GM19043 (cell line): ENCODE data around the gene CRYBA2.

Experiments used
- ATAC-seq: cut with Tn5 transposase; IDR thresholded peaks from one replicate; pipeline ENCODE4 v1.9.1; 2021; ENCODE audit warnings: low read depth; ENCODE audit not compliant: unreplicated experiment

The CRYBA2 gene, protein sequence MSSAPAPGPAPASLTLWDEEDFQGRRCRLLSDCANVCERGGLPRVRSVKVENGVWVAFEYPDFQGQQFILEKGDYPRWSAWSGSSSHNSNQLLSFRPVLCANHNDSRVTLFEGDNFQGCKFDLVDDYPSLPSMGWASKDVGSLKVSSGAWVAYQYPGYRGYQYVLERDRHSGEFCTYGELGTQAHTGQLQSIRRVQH

DNA sequence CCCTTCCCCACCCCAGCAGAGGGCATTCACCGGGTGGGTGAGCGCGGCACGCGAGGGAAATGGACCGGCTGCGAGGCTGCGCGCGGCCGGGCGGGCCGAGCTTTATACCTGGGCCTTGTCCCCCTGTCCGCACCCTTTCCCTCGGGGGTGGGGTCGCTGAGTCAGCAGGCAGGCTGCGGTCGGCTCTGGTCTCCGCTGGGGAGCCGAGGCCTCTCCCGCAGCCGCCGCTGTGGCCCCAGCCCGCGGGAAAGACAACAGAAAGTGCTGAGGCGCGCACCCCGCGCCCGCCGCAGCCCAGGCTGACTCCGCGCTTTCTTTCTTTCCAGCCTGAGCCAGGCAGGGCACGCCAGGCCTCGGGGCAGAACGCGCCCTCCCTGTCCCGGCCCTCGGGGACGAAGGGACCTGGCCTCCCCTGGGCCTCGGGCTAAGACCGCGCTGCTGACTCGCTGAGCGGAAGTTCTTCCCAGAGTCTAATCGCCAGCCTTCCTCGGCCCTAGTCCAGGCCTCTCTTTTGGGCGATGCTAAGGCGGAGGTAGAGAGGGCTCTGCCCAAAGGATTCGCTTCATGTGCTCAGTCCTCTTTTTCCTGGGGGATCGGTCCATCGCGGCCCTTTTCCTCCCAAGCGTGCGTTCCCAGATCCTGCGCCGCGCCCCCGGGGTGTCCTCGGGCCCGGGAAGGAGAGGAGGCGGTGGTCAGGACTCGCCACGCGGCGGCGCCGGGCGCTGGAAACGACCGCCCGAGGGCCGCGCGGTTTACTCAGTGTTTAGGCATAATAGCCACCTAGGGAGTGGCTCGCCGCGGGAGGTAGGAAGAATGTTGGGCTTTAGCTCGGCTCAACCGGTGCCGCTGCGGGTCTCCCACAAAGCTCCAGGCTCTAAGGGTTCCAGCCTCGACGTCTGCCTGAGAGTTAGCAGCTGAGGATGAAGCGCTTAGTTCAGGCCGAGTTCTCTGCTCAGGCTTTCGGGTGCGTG is at the start of gene CRYBA2:
CRYBA2 (minus strand) TSS at position 78 of the 971 bp plus-strand sequence. CDS start 246 bp downstream, outside the sequence.
- ATAC-seq, result no peak

GRCh38 chr2:219042750-219043149 is 49.5 kb upstream of the CRYBA2 start:
- no peak for ATAC-seq

DNA sequence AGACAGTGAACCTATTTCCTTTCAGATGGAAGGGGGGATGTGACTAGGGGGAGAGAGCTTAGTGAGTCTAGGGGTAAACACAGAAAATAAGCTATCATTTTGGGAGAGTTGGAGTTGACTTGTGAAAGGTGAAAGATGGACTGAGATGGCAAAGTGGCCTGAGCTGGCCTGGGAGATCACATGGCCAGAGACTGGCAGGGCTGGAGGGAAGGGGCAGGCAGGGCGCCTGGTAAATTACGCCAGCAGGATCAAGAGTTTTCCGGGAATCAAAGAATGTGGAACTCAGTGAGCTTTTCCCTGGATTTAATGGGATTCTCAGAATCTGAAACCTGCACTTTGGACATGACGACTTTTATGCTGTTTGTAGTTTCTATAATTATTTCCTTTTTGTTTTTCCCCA is 48.9 kb upstream of the CRYBA2 start:
- ATAC-seq, result no peak

DNA sequence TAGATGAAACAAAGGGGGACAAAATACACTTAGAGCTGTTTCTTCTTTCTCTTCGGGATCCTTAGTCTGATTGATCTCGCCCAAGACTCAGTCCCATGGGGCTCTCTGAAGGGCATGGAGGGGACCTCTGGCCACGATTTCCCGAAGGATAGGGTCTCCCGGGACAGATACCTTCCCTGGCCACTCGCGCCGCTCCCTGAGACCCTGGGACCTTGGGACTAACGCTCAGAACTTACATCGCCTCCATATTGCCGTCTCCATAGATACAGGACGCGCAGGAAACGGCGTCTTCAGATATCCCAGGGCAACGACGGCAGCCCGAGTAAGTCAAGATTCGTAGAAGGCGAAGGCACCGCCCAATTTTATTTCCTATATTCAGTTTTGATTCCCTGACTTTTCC is 48.0 kb upstream of the CRYBA2 start, which contains the start of gene CFAP65:
CFAP65 (minus strand) TSS at position 265 of the 400 bp plus-strand sequence. CDS start 2,468 bp downstream, outside the sequence.
- ATAC-seq, result no peak

DNA sequence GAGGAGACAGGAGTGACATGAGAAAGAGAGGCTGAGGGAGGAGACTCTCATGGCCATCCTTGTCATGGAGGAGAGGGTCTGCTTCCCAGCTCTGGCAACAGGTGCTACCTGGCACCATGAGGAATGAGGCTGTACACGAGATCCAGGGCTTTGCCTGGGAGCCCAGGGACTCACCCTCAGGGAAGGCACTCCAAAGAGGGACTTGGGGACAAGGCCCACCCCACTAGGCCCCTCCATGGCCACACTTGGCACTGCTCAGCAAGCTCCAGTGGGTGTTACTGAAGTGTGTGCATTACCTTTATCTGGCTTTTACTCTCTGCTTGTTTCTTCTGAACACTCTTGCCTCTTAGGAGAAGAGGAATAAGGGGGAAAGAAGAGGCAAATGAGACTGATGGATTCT is 45.4 kb upstream of the CRYBA2 start:
- ATAC-seq, result no peak

DNA sequence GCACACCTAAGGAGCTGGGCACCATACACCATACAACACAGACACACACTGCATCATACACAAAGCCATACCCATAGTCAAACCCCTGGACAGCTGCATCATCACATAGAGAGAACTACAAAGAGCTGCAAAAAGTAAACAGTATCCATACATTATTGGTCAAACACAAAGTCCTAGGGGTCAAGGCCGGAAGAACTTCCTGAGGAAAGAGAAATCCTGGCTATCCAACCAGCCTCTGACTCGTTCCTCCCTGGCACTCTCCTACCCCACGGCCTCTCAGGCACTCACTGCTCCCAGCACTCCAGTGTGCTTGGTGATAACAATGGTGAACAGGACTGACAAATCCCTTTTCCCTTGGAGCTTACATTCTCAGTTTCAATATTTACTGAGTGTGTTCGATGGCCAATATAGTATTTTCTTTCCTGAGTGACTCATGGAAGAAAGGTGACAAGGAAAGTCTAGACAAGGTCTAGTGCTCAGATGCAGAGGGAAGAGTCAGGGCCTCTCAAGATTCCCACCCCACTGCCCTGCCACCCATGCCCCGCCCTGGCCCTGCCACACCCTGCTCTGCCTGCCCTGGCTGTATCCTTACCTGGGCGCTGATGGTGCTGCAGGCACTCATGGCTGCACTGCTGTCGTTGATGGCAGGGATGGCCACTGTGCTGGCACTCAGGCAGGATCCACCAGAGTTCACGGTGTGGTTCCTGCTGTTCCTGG is 44.7 kb upstream of the CRYBA2 start:
- no peak for ATAC-seq

DNA sequence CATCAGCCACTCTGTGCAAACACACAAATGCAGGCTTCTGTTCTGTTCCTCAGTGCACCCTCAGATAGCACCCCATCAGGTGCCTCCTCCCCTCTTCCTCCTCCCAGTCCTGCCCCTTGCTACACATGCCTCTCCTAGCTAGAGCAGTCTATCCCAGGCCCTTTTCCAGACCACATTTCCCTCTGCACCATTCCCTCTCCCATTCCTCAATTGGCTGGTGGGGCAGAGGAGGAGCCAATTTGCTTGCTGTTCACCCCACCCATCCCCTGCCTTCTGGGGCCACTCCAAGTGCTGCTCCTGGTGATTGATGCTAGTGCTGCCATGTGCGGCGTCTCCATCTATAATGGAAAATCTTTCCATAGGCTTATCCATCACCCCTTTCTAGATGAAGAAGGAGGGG is 42.7 kb upstream of the CRYBA2 start:
- ATAC-seq, result no peak

DNA sequence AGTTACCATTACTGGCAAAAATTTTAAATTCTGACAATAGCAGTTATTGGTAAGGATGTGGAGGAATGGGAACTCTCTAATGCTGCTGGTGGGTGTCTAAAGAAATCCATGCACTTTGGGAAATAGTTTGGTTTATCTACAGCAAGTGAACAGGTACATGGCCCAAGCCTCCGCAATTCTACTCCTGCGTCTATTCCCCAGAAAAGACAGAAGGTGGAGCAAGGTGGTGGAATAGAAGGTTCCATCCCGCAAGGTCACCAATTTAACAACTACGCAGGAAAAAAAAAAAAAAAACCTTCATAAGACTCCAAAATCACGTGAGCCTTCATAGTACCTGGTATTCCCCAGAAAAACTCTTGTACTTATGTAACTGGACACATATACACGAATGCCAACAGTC is 41.6 kb upstream of the CRYBA2 start:
- ATAC-seq, result no peak

DNA sequence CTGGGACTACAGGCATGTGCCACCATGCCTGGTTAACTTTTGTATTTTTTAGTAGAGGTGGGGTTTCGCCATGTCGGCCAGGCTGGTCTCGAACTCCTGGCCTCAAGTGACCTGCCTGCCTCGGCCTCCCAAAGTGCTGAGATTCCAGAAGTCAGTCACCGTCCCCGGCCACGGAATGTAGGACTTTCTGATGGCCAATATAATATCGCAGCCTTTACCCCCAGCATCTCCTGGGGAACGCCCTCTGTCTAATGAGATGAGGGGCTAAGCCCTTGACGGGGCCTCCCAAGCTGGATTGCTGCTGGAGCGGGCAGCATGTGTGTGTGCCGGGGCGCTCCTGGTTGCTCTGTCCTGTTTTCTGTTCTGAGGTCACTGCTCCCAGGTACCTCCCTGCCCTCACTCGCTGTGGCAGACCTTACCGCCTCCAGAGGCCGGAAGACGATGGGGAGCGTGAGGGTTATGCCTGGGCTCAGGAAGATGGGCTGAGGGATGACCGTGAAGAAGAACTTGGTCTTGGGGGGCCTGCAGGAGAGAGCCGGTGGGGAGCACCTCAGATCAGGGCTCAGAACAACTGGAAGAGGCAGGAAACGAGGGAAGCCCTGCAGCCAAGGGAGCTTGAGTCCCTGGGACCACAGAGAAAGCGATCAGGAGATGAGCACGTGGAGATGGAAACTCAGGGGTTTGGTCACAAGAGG is 39.0 kb upstream of the CRYBA2 start:
- ATAC-seq, result no peak

- no peak for ATAC-seq
Observed at GRCh38 chr2:219031005-219031738, 38.0 kb upstream of the CRYBA2 start.

GRCh38 chr2:219030177-219030940 is 37.1 kb upstream of the CRYBA2 start:
- no peak for ATAC-seq

DNA sequence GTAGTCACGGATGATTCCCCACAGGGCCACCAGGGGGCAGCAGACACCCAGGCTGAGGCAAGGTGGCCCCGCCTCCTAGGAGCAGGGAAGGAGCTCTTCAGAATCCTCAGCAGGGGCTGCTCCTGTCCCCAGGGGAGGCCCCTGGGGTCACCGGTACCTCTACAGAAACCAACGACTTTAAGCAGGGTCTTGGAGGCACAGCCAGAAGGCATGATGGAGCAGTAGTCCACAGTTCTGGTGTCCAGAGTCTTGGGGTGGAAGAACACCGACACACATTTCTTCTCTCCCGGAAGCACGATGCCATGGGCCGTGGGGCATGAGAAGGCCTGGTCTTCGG is 36.6 kb upstream of the CRYBA2 start:
- ATAC-seq, result no peak

GRCh38 chr2:219028996-219029828 is 36.0 kb upstream of the CRYBA2 start:
- no peak for ATAC-seq

- ATAC-seq, result no peak
Observed at GRCh38 chr2:219028141-219028540, 34.9 kb upstream of the CRYBA2 start.

DNA sequence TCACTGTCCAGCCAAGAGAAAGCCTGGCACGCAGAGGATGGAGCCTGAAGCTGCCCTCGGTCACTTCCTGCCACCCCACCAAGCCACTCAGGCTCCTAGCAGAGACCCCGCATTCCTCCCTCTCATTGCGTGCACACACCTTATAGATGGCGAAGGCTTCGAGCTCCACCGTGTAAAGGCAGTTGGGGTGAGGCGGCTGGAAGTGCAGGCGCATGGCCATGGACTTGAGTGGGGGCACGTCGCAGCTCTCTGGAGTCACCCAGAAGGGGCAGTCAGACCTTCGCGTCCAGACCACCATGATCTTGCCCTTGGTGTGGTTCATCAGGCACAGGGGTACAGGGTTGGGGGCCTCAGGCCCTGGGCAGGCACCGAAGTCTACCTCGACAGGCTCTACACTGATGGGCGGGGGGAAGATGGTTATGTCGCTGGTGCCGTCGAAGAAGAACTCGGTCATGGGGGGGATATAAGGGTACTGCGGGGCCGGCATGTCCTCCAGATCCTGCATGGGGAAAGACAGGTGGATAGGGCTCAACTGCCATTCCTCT is 34.4 kb upstream of the CRYBA2 start:
- ATAC-seq, result no peak

DNA sequence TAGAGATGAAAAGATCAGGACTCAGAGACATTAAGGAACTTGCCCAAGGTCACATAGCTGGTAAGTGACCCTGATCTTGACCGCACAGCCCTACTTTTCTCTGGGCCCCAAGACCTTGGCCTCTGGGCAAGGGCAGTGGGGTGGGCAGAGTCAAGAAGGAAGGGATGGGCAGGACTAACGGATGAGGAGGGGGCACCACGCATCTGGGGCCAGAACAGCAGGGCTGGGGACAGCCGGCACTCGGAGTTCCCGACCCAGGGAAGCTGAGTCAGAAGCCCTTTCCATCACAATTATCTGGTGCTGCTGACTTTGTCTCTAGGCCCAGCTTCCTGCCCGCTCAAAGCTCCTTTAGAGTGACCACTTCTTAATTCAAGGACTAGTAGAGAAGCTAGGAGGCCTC is 33.7 kb upstream of the CRYBA2 start:
- no peak for ATAC-seq

DNA sequence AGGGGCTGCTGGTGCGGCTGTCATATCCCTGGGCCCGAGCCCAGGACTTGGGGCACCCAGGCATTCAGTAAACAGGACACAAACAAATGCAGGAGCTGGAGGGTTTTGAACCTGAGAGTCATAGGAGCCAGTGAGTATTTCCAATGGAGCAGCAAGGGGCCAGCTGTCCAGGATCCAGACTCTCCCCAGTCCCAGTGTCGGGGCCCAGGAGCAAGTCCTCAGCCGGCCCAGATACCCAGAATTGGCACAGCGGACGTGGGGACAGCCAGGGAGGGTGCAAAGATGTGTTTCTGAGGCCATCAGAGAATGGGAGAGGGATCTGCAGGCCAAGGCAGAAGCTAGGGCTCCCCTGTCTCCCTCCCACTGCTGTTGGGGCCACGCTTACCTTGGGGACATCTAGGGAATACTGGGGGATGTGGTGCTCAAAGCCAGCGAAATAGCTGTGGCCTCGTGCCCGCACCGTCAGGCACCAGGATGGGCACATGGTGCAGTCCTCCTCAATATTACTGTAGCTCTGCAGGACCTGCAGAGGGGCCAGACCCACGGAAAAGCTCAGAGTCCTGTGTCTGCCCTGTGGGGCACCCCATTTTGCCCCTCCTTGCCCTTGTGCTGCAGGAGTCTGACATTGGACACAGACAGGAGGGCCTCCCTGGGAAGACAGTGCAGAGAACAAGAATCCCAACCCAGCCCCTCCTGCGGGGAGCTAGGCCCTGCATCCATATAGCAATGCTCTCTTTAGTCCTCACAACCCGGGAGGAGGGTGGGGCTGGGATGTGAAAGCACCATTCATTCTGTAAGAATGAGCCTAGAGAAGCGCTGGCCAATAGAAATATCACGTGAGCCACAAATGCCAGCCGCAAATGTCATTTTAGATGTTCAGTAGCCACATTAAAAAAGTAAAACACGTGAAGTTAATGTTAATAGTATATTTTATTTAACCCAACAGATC is 32.7 kb upstream of the CRYBA2 start:
- no peak for ATAC-seq
